IMR-90 (cell line): ENCODE measurements around the gene CRAMP1.

ENCODE experiments used
- CTCF ChIP-seq: conservative IDR thresholded peaks from 2 replicates; pipeline ENCODE4 v1.5.1; 2012; ENCODE audit warnings: mild to moderate bottlenecking, low read depth, low read length, improper control_type of control experiment
- MAZ ChIP-seq: IDR thresholded peaks from 2 replicates; pipeline ENCODE4 v1.6.1; 2012; ENCODE audit warnings: low read depth, mild to moderate bottlenecking, low read length, improper control_type of control experiment, moderate library complexity, borderline replicate concordance
- RAD21 ChIP-seq: IDR thresholded peaks from 2 replicates; pipeline ENCODE4 v1.6.1; 2012; ENCODE audit warnings: low read length, improper control_type of control experiment
- RCOR1 ChIP-seq: IDR thresholded peaks from 2 replicates; pipeline ENCODE4 v1.6.1; 2012; ENCODE audit warnings: mild to moderate bottlenecking, low read length, improper control_type of control experiment; ENCODE audit not compliant: insufficient replicate concordance
- USF2 ChIP-seq: fragments of 150-350 bp; IDR thresholded peaks from 2 replicates; pipeline ENCODE4 v1.6.1; 2017; ENCODE audit warnings: mild to moderate bottlenecking, antibody characterized with exemption, low read length, low read depth

GRCh38 chr16:1651094-1651973, 39.2 kb downstream of the CRAMP1 start:
- TF ChIP-seq RCOR1, result no peak
- no peak for TF ChIP-seq CTCF
- TF ChIP-seq USF2, result no peak
- TF ChIP-seq RAD21, result no peak
- no peak for TF ChIP-seq MAZ
